ENCODE results near the gene SYT4.

Gene SYT4

DNA sequence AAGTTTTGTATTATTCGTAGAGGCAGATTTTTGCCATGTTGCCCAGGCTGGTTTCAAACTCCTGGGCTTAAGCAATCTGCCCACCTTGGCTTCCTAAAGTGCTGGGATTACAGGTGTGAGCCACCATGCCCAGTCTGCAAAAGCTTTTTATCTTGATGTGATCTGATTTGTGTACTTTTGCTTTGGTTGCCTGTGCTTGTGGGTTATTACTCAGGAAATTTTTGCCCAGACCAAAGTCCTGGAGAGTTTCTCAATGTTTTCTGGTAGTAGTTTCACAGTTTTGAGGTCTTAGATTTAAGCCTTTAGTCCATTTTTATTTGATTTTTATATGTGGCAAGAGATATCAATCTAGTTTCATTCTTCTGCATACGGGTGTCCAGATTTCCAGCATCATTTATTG lies 42.4 kb downstream of the SYT4 start:
- H3K9me3 ChIP-seq (ENCODE audit: control insufficient read depth in 2 of 2, low read length in 2 of 2): no peaks in the 10 kb centered on the region
- no peak overlapping the region for H3K4me3 ChIP-seq (ENCODE audit: low read length in 2 of 2)
- H3K36me3 ChIP-seq (ENCODE audit: control insufficient read depth in 2 of 2, insufficient read depth in 2 of 2, low read length in 2 of 2): no peaks in the 10 kb centered on the region
- no peak overlapping the region for H3K27ac ChIP-seq (ENCODE audit: low read depth in 2 of 2, low read length in 2 of 2)
- H3K4me1 ChIP-seq (ENCODE audit: control insufficient read depth in 2 of 2, insufficient read depth in 2 of 2, low read length in 2 of 2): no peaks in the 10 kb centered on the region
- H3K9ac ChIP-seq (ENCODE audit: low read depth in 1 of 2, low read length in 2 of 2): no peak overlapping the region
- no peaks in the 10 kb centered on the region for H3K27me3 ChIP-seq (ENCODE audit: control insufficient read depth in 2 of 2, insufficient read depth in 2 of 2, low read length in 2 of 2)

DNA sequence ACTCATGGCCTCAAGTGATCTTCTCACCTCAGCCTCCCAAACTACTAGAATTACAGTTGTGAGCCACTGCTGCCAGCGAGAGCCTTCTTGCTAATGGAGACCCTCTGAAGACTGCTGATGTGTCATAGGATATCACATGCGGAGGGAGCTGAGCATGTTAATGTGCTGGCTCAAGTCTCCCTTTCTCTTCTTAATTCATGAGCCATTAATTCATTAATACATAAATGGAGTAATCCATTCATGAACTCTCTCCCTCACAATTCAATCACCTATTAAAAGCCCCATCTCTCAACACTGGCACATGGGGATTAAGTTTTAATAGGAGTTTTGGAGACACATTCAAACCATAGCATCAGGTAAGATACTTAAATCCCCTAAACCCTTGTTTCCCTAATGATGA lies 54.8 kb downstream of the SYT4 start:
- no peaks in the 10 kb centered on the region for H3K36me3 ChIP-seq (ENCODE audit: control insufficient read depth in 2 of 2, insufficient read depth in 2 of 2, low read length in 2 of 2)
- no peak overlapping the region for H3K4me3 ChIP-seq (ENCODE audit: low read length in 2 of 2)
- no peaks in the 10 kb centered on the region for H3K4me1 ChIP-seq (ENCODE audit: control insufficient read depth in 2 of 2, insufficient read depth in 2 of 2, low read length in 2 of 2)
- H3K27me3 ChIP-seq (ENCODE audit: control insufficient read depth in 2 of 2, insufficient read depth in 2 of 2, low read length in 2 of 2): no peaks in the 10 kb centered on the region
- H3K9me3 ChIP-seq (ENCODE audit: control insufficient read depth in 2 of 2, low read length in 2 of 2): no peaks in the 10 kb centered on the region
- no peak overlapping the region for H3K27ac ChIP-seq (ENCODE audit: low read depth in 2 of 2, low read length in 2 of 2)
- H3K9ac ChIP-seq (ENCODE audit: low read depth in 1 of 2, low read length in 2 of 2): no peak overlapping the region

DNA sequence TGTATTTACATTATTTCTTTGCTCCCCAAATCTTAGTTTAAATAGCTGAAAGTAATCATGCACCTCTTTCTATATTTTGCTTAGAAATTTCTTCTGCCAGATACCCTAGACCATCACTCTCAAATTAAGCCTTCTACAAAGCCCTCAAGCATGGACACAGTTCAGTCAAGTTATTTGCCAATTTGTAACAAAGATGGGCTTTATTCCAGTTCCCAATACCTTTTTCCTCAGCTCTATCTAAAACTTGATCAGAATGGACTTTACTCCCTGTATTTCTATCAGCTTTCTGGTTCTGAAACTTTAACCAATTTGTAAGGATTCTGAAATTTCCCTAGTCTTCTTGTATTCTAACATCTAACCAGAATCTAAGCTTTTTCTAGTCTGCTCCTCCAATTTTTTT lies 56.6 kb downstream of the SYT4 start:
- Histone ChIP-seq H3K9me3 (ENCODE audit: control insufficient read depth in 2 of 2, low read length in 2 of 2) (no peaks in the 10 kb centered on the region), H3K4me1 (ENCODE audit: control insufficient read depth in 2 of 2, insufficient read depth in 2 of 2, low read length in 2 of 2) (no peaks in the 10 kb centered on the region), H3K36me3 (ENCODE audit: control insufficient read depth in 2 of 2, insufficient read depth in 2 of 2, low read length in 2 of 2) (no peaks in the 10 kb centered on the region), H3K27ac (ENCODE audit: low read depth in 2 of 2, low read length in 2 of 2) (no peak overlapping the region), H3K4me3 (ENCODE audit: low read length in 2 of 2) (no peak overlapping the region), H3K9ac (ENCODE audit: low read depth in 1 of 2, low read length in 2 of 2) (no peak overlapping the region), H3K27me3 (ENCODE audit: control insufficient read depth in 2 of 2, insufficient read depth in 2 of 2, low read length in 2 of 2) (no peaks in the 10 kb centered on the region)
